ENCODE results near the gene ZNF879. TPM values are rescaled to one million over a fixed set of nuclear protein-coding genes. Genes with fewer than 3 reads are reported as not detected.

ZNF879 gene
- total and polyA plus RNA-seq, 9 of the 15 experiments (the other 6 are each of a cell fraction or from before 2014, with no cell fraction given) = 0.01 to 0.80 (median 0.33) TPM

DNA sequence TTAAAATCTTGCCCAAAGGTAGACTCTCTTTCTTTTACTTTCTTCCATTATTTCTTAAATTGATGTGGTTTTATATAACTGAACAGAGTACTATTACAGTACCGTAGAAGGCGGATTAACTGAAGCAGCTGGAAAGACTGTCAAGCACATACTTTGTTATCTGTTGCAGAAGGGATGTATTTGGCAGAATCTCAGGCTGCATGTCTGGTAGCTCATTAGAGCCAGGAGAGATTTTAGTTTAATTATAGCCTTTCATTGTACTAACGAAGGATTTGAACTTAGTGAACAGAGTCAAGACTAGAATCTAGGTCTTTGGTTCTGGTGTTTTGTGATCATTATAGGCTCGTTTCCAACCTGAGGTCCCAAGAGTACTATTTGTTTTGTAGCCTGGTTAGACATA lies 57.1 kb downstream of the ZNF879 start (continued):
- no peak for TF ChIP-seq SP2 (IDR thresholded peaks at IDR 0.05; ENCODE audit: extremely low read depth, low read depth, low read length, poor library complexity, severe bottlenecking)
- no peak for TF ChIP-seq BRCA1 (IDR thresholded peaks at IDR 0.05)
- no peak for TF ChIP-seq BRCA1 (CRISPR knock-in tag; IDR thresholded peaks at IDR 0.05)
- no peak for TF ChIP-seq ZBTB17 (CRISPR knock-in tag; IDR thresholded peaks at IDR 0.05)
- TF ChIP-seq ZNF561 (CRISPR knock-in tag; conservative IDR thresholded peaks at IDR 0.05) = no peak

Other genes starting within 250 kb of the ZNF879 start
- gene ZNF354B, start 163.9 kb upstream of the ZNF879 start, total RNA-seq (2014; rRNA removed) = 7.1 and 9.2 TPM in 2 replicates
- 10.0 and 14.3 TPM in 2 replicates for gene ZNF354B, start 163.9 kb upstream of the ZNF879 start, total RNA-seq (2014; rRNA removed; fragmentation: Illumina TruSeq; extraction: Trizol)
- 13.8 and 14.2 TPM in 2 replicates for gene ZNF354B, start 163.9 kb upstream of the ZNF879 start, total RNA-seq (2015; rRNA removed; fragmentation: Illumina TruSeq; extraction: Trizol)
- gene ZNF354B, start 163.9 kb upstream of the ZNF879 start, total RNA-seq (2021) = 9.5 and 11.2 TPM in 2 replicates
- gene ZNF354B, start 163.9 kb upstream of the ZNF879 start, polyA plus RNA-seq (2011; rRNA removed) = 16.4 and 18.3 TPM in 2 replicates
- 10.7 and 13.3 TPM in 2 replicates for gene ZNF354B, start 163.9 kb upstream of the ZNF879 start, polyA plus RNA-seq (2014; fragmentation: Illumina TruSeq; extraction: Trizol)
- 1 to 10 TPM; 1.8 to 2.0 TPM for gene ZNF354B, start 163.9 kb upstream of the ZNF879 start, polyA plus RNA-seq (2014; fragmentation: Nextera tagmentation; extraction: Ambion mirVana)
- gene ZNF354B, start 163.9 kb upstream of the ZNF879 start, polyA plus RNA-seq (2014; rRNA removed) = 15.6 and 16.2 TPM in 2 replicates
- gene ZFP2, start 127.9 kb upstream of the ZNF879 start, total RNA-seq (2014; rRNA removed) = 0.16 TPM in 1 of 2 replicates, not detected in the other
- gene ZFP2, start 127.9 kb upstream of the ZNF879 start, total RNA-seq (2014; rRNA removed; fragmentation: Illumina TruSeq; extraction: Trizol) = not detected in 2 replicates
- gene ZFP2, start 127.9 kb upstream of the ZNF879 start, total RNA-seq (2015; rRNA removed; fragmentation: Illumina TruSeq; extraction: Trizol) = 0.07 TPM in 1 of 2 replicates, not detected in the other
- not detected in 2 replicates for gene ZFP2, start 127.9 kb upstream of the ZNF879 start, total RNA-seq (2021)
- 0.07 and 0.13 TPM in 2 replicates for gene ZFP2, start 127.9 kb upstream of the ZNF879 start, polyA plus RNA-seq (2011; rRNA removed)
- gene ZFP2, start 127.9 kb upstream of the ZNF879 start, polyA plus RNA-seq (2014; fragmentation: Illumina TruSeq; extraction: Trizol) = not detected in 2 replicates
- not detected for gene ZFP2, start 127.9 kb upstream of the ZNF879 start, polyA plus RNA-seq (2014; fragmentation: Nextera tagmentation; extraction: Ambion mirVana)
- not detected in 2 replicates for gene ZFP2, start 127.9 kb upstream of the ZNF879 start, polyA plus RNA-seq (2014; rRNA removed)
- gene ZNF454, start 82.6 kb upstream of the ZNF879 start, total RNA-seq (2014; rRNA removed) = not detected in 2 replicates
- not detected in 2 replicates for gene ZNF454, start 82.6 kb upstream of the ZNF879 start, total RNA-seq (2014; rRNA removed; fragmentation: Illumina TruSeq; extraction: Trizol)
- gene ZNF454, start 82.6 kb upstream of the ZNF879 start, total RNA-seq (2015; rRNA removed; fragmentation: Illumina TruSeq; extraction: Trizol) = not detected in 2 replicates
- gene ZNF454, start 82.6 kb upstream of the ZNF879 start, total RNA-seq (2021) = not detected in 2 replicates
- not detected in 2 replicates for gene ZNF454, start 82.6 kb upstream of the ZNF879 start, polyA plus RNA-seq (2011; rRNA removed)
- not detected in 2 replicates for gene ZNF454, start 82.6 kb upstream of the ZNF879 start, polyA plus RNA-seq (2014; fragmentation: Illumina TruSeq; extraction: Trizol)
- not detected for gene ZNF454, start 82.6 kb upstream of the ZNF879 start, polyA plus RNA-seq (2014; fragmentation: Nextera tagmentation; extraction: Ambion mirVana)
- gene ZNF454, start 82.6 kb upstream of the ZNF879 start, polyA plus RNA-seq (2014; rRNA removed) = not detected in 2 replicates
- not detected in 2 replicates for gene GRM6, start 28.5 kb upstream of the ZNF879 start, total RNA-seq (2014; rRNA removed)
- not detected in 2 replicates for gene GRM6, start 28.5 kb upstream of the ZNF879 start, total RNA-seq (2014; rRNA removed; fragmentation: Illumina TruSeq; extraction: Trizol)
- not detected in 2 replicates for gene GRM6, start 28.5 kb upstream of the ZNF879 start, total RNA-seq (2015; rRNA removed; fragmentation: Illumina TruSeq; extraction: Trizol)
- not detected in 2 replicates for gene GRM6, start 28.5 kb upstream of the ZNF879 start, total RNA-seq (2021)
- not detected in 2 replicates for gene GRM6, start 28.5 kb upstream of the ZNF879 start, polyA plus RNA-seq (2011; rRNA removed)
- not detected in 2 replicates for gene GRM6, start 28.5 kb upstream of the ZNF879 start, polyA plus RNA-seq (2014; fragmentation: Illumina TruSeq; extraction: Trizol)
- not detected for gene GRM6, start 28.5 kb upstream of the ZNF879 start, polyA plus RNA-seq (2014; fragmentation: Nextera tagmentation; extraction: Ambion mirVana)
- not detected in 2 replicates for gene GRM6, start 28.5 kb upstream of the ZNF879 start, polyA plus RNA-seq (2014; rRNA removed)
- gene ZNF354C, start 36.6 kb downstream of the ZNF879 start, total RNA-seq (2014; rRNA removed) = not detected in 2 replicates
- 0.04 TPM in 1 of 2 replicates, not detected in the other for gene ZNF354C, start 36.6 kb downstream of the ZNF879 start, total RNA-seq (2014; rRNA removed; fragmentation: Illumina TruSeq; extraction: Trizol)
- gene ZNF354C, start 36.6 kb downstream of the ZNF879 start, total RNA-seq (2015; rRNA removed; fragmentation: Illumina TruSeq; extraction: Trizol) = 0.04 TPM in 2 replicates
- 0.02 and 0.07 TPM in 2 replicates for gene ZNF354C, start 36.6 kb downstream of the ZNF879 start, total RNA-seq (2021)
- gene ZNF354C, start 36.6 kb downstream of the ZNF879 start, polyA plus RNA-seq (2011; rRNA removed) = 0.01 TPM in 1 of 2 replicates, not detected in the other
- gene ZNF354C, start 36.6 kb downstream of the ZNF879 start, polyA plus RNA-seq (2014; fragmentation: Illumina TruSeq; extraction: Trizol) = 0.03 TPM in 1 of 2 replicates, not detected in the other
- under 1 TPM; 0.01 TPM for gene ZNF354C, start 36.6 kb downstream of the ZNF879 start, polyA plus RNA-seq (2014; fragmentation: Nextera tagmentation; extraction: Ambion mirVana)
- gene ZNF354C, start 36.6 kb downstream of the ZNF879 start, polyA plus RNA-seq (2014; rRNA removed) = 0.08 TPM in 1 of 2 replicates, not detected in the other

Data from K562 (cell line).